ENCODE results near the gene ENO1. TPM values are rescaled to one million over a fixed set of nuclear protein-coding genes. Genes with fewer than 3 reads are reported as not detected.

ENO1 gene
- total and polyA plus RNA-seq, 9 of the 15 experiments (the other 6 are each of a cell fraction or from before 2014, with no cell fraction given), result 2,249 to 7,472 (median 2,868) TPM

DNA sequence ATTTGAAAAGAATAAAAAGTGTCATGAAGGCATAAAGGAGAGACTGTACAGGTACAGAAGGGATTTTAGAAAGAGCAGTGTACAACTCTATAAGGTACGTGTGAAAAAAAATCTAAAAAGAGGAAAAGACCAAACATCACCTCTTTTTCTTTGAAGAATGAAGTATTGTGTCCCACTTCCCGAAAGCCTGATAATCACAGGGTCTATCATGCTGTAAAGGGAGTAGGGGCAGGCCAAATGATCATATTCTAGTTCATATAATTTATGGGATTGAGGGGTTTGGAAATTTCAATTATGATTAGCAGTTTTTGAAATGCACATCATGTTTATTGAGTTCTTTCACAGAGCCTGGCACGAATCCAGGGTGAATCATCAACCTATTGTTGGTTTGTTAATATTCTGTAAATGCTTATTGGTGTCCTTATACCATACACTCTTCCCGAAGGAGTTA, 60.1 kb downstream of the ENO1 start (continued):
- TF ChIP-seq BRD9 (IDR thresholded peaks at IDR 0.05; ENCODE audit: low read depth, partially characterized antibody), result peak; percentile 56
- peak; percentile 7 for TF ChIP-seq MEIS2 (IDR thresholded peaks at IDR 0.05; ENCODE audit: partially characterized antibody)
- TF ChIP-seq GABPA (tag; conservative IDR thresholded peaks at IDR 0.05; ENCODE audit: low read depth), result 0 out of 2 replicates have a peak, but pooled peaks have one; percentile 6
- peak; percentile 47; the same call in 1 of the 2 replicates for TF ChIP-seq DPF2 (IDR thresholded peaks at IDR 0.05)
- TF ChIP-seq GATAD2B (IDR thresholded peaks at IDR 0.05; ENCODE audit: borderline replicate concordance), result no peak; the same call in 1 of the 2 replicates
- TF ChIP-seq NEUROD1 (IDR thresholded peaks at IDR 0.05; ENCODE audit: borderline replicate concordance, low read depth, low read length, partially characterized antibody), result no peak
- peak; percentile 61; the same call in 1 of the 2 replicates for TF ChIP-seq SMARCA4 (IDR thresholded peaks at IDR 0.05)
- TF ChIP-seq ARID1B (IDR thresholded peaks at IDR 0.05), result 0 out of 2 replicates have a peak, but pooled peaks have one; percentile 26
- TF ChIP-seq RFX1 (IDR thresholded peaks at IDR 0.05), result 0 out of 2 replicates have a peak, but pooled peaks have one; percentile 2
- no peak for TF ChIP-seq HNRNPK (IDR thresholded peaks at IDR 0.05; ENCODE audit: low read depth, low read length, poor library complexity, severe bottlenecking)
- TF ChIP-seq, protein P1, sequence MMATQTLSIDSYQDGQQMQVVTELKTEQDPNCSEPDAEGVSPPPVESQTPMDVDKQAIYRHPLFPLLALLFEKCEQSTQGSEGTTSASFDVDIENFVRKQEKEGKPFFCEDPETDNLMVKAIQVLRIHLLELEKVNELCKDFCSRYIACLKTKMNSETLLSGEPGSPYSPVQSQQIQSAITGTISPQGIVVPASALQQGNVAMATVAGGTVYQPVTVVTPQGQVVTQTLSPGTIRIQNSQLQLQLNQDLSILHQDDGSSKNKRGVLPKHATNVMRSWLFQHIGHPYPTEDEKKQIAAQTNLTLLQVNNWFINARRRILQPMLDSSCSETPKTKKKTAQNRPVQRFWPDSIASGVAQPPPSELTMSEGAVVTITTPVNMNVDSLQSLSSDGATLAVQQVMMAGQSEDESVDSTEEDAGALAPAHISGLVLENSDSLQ (IDR thresholded peaks at IDR 0.05), result 0 out of 2 replicates have a peak, but pooled peaks have one; percentile 12
- no peak for TF ChIP-seq CBFB (CRISPR knock-in tag; IDR thresholded peaks at IDR 0.05)
- TF ChIP-seq, protein P2, sequence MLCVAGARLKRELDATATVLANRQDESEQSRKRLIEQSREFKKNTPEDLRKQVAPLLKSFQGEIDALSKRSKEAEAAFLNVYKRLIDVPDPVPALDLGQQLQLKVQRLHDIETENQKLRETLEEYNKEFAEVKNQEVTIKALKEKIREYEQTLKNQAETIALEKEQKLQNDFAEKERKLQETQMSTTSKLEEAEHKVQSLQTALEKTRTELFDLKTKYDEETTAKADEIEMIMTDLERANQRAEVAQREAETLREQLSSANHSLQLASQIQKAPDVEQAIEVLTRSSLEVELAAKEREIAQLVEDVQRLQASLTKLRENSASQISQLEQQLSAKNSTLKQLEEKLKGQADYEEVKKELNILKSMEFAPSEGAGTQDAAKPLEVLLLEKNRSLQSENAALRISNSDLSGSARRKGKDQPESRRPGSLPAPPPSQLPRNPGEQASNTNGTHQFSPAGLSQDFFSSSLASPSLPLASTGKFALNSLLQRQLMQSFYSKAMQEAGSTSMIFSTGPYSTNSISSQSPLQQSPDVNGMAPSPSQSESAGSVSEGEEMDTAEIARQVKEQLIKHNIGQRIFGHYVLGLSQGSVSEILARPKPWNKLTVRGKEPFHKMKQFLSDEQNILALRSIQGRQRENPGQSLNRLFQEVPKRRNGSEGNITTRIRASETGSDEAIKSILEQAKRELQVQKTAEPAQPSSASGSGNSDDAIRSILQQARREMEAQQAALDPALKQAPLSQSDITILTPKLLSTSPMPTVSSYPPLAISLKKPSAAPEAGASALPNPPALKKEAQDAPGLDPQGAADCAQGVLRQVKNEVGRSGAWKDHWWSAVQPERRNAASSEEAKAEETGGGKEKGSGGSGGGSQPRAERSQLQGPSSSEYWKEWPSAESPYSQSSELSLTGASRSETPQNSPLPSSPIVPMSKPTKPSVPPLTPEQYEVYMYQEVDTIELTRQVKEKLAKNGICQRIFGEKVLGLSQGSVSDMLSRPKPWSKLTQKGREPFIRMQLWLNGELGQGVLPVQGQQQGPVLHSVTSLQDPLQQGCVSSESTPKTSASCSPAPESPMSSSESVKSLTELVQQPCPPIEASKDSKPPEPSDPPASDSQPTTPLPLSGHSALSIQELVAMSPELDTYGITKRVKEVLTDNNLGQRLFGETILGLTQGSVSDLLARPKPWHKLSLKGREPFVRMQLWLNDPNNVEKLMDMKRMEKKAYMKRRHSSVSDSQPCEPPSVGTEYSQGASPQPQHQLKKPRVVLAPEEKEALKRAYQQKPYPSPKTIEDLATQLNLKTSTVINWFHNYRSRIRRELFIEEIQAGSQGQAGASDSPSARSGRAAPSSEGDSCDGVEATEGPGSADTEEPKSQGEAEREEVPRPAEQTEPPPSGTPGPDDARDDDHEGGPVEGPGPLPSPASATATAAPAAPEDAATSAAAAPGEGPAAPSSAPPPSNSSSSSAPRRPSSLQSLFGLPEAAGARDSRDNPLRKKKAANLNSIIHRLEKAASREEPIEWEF (CRISPR knock-in tag; IDR thresholded peaks at IDR 0.05), result 0 out of 2 replicates have a peak, but pooled peaks have one; percentile 39
- TF ChIP-seq, protein P3, sequence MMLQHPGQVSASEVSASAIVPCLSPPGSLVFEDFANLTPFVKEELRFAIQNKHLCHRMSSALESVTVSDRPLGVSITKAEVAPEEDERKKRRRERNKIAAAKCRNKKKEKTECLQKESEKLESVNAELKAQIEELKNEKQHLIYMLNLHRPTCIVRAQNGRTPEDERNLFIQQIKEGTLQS (IDR thresholded peaks at IDR 0.05), result peak; percentile 60
- TF ChIP-seq, protein P3 (CRISPR knock-in tag; conservative IDR thresholded peaks at IDR 0.05), result no peak
- TF ChIP-seq FOSL1 (tag; conservative IDR thresholded peaks at IDR 0.05), result peak; percentile 44; the same call in 1 of the 2 replicates
- TF ChIP-seq, protein P4, sequence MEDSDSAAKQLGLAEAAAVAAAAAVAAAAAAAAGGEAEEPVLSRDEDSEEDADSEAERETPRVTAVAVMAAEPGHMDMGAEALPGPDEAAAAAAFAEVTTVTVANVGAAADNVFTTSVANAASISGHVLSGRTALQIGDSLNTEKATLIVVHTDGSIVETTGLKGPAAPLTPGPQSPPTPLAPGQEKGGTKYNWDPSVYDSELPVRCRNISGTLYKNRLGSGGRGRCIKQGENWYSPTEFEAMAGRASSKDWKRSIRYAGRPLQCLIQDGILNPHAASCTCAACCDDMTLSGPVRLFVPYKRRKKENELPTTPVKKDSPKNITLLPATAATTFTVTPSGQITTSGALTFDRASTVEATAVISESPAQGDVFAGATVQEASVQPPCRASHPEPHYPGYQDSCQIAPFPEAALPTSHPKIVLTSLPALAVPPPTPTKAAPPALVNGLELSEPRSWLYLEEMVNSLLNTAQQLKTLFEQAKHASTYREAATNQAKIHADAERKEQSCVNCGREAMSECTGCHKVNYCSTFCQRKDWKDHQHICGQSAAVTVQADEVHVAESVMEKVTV (CRISPR knock-in tag; IDR thresholded peaks at IDR 0.05), result no peak
- no peak for TF ChIP-seq ZNF12 (CRISPR knock-in tag; IDR thresholded peaks at IDR 0.05)
- peak; percentile 40 for TF ChIP-seq TAF9B (IDR thresholded peaks at IDR 0.05; ENCODE audit: partially characterized antibody)
- TF ChIP-seq, protein P5, sequence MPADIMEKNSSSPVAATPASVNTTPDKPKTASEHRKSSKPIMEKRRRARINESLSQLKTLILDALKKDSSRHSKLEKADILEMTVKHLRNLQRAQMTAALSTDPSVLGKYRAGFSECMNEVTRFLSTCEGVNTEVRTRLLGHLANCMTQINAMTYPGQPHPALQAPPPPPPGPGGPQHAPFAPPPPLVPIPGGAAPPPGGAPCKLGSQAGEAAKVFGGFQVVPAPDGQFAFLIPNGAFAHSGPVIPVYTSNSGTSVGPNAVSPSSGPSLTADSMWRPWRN (IDR thresholded peaks at IDR 0.05; ENCODE audit: low read depth), result 0 out of 2 replicates have a peak, but pooled peaks have one; percentile 33
